GM18498 (cell line): Measurements from ENCODE around the gene SEZ6L.
"Not testable (repeated sequence)": the region's sequence is repeated elsewhere in the genome, so short reads cannot be mapped to it uniquely, and the experiment has no call there.

Experiments
- ATAC-seq: cut with Tn5 transposase; IDR thresholded peaks from one replicate; pipeline ENCODE4 v1.9.1; 2021; ENCODE audit warnings: mild to moderate bottlenecking, moderate library complexity; ENCODE audit not compliant: unreplicated experiment

Gene SEZ6L

GRCh38 chr22:26374391-26375026 is 205.2 kb downstream of the SEZ6L start:
- no peak for ATAC-seq

GRCh38 chr22:26377170-26377830 is 208.0 kb downstream of the SEZ6L start:
- ATAC-seq: no peak

GRCh38 chr22:26380072-26380830 is 211.0 kb downstream of the SEZ6L start:
- ATAC-seq: no peak

GRCh38 chr22:26382782-26383181 is 213.5 kb downstream of the SEZ6L start:
- no peak for ATAC-seq

- no peak for ATAC-seq
Measured at GRCh38 chr22:26383968-26384556, 214.8 kb downstream of the SEZ6L start.

GRCh38 chr22:26385164-26385563 is 215.9 kb downstream of the SEZ6L start:
- no peak for ATAC-seq

- ATAC-seq: no peak
Measured at GRCh38 chr22:26389125-26389524, 219.9 kb downstream of the SEZ6L start.

- no peak for ATAC-seq
Measured at GRCh38 chr22:26391091-26391490, 221.8 kb downstream of the SEZ6L start.

- no peak for ATAC-seq
Measured at GRCh38 chr22:26391623-26392022, 222.4 kb downstream of the SEZ6L start.

GRCh38 chr22:26393929-26394328 is 224.7 kb downstream of the SEZ6L start:
- ATAC-seq: no peak

GRCh38 chr22:26394777-26395176 is 225.5 kb downstream of the SEZ6L start:
- no peak for ATAC-seq

- no peak for ATAC-seq
Measured at GRCh38 chr22:26395926-26396325, 226.7 kb downstream of the SEZ6L start.

GRCh38 chr22:26398741-26399153 is 229.5 kb downstream of the SEZ6L start:
- ATAC-seq: no peak

GRCh38 chr22:26399289-26399688 is 230.0 kb downstream of the SEZ6L start:
- ATAC-seq: no peak

GRCh38 chr22:26401726-26402125 is 232.5 kb downstream of the SEZ6L start:
- no peak for ATAC-seq

- no peak for ATAC-seq
Measured at GRCh38 chr22:26404851-26405421, 235.7 kb downstream of the SEZ6L start.

- no peak for ATAC-seq
Measured at GRCh38 chr22:26406118-26406517, 236.9 kb downstream of the SEZ6L start.

GRCh38 chr22:26408562-26409220 is 239.4 kb downstream of the SEZ6L start:
- not testable (repeated sequence) for ATAC-seq

- no peak for ATAC-seq
Measured at GRCh38 chr22:26409719-26410335, 240.6 kb downstream of the SEZ6L start.

GRCh38 chr22:26410386-26410785 is 241.1 kb downstream of the SEZ6L start:
- ATAC-seq: no peak
